ENCODE measurements around the gene OR6C2.

The OR6C2 gene

DNA sequence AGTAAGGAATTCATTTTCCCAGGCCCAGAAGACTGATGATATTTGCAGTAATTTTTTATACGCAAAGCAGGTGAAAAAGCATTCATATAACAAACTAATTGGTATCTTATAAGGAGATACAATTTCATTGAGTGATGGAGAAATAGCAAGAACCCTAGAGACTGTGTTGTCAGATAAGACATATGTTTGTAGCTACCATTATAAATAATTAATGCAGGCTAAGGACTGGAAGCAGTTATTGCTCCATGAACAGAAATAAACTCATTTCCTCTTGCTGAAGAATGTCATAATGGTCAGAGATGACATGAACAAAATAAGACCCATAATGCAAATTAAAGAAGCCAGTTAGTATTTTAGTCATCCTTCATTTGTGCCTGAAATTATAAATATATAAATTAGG is 1.5 kb downstream of the OR6C2 start:
- no peak for TF ChIP-seq SIN3A (IDR thresholded peaks at IDR 0.05; ENCODE audit: borderline replicate concordance, insufficient read depth, low read length)
- no peak for TF ChIP-seq FOXP2 (optimal IDR thresholded peaks at IDR 0.05; ENCODE audit: borderline replicate concordance, extremely low read depth, extremely low read length, insufficient read depth)
- no peak for TF ChIP-seq TAF1 (IDR thresholded peaks at IDR 0.05; ENCODE audit: borderline replicate concordance, insufficient read depth, low read length)
- TF ChIP-seq, protein P1, sequence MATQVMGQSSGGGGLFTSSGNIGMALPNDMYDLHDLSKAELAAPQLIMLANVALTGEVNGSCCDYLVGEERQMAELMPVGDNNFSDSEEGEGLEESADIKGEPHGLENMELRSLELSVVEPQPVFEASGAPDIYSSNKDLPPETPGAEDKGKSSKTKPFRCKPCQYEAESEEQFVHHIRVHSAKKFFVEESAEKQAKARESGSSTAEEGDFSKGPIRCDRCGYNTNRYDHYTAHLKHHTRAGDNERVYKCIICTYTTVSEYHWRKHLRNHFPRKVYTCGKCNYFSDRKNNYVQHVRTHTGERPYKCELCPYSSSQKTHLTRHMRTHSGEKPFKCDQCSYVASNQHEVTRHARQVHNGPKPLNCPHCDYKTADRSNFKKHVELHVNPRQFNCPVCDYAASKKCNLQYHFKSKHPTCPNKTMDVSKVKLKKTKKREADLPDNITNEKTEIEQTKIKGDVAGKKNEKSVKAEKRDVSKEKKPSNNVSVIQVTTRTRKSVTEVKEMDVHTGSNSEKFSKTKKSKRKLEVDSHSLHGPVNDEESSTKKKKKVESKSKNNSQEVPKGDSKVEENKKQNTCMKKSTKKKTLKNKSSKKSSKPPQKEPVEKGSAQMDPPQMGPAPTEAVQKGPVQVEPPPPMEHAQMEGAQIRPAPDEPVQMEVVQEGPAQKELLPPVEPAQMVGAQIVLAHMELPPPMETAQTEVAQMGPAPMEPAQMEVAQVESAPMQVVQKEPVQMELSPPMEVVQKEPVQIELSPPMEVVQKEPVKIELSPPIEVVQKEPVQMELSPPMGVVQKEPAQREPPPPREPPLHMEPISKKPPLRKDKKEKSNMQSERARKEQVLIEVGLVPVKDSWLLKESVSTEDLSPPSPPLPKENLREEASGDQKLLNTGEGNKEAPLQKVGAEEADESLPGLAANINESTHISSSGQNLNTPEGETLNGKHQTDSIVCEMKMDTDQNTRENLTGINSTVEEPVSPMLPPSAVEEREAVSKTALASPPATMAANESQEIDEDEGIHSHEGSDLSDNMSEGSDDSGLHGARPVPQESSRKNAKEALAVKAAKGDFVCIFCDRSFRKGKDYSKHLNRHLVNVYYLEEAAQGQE (IDR thresholded peaks at IDR 0.05; ENCODE audit: insufficient read depth in 1 of 2, low read depth in 2 of 2, low read length in 2 of 2): no peak
- no peak for TF ChIP-seq POLR2AphosphoS5 (IDR thresholded peaks at IDR 0.05; ENCODE audit: low read depth, low read length)

DNA sequence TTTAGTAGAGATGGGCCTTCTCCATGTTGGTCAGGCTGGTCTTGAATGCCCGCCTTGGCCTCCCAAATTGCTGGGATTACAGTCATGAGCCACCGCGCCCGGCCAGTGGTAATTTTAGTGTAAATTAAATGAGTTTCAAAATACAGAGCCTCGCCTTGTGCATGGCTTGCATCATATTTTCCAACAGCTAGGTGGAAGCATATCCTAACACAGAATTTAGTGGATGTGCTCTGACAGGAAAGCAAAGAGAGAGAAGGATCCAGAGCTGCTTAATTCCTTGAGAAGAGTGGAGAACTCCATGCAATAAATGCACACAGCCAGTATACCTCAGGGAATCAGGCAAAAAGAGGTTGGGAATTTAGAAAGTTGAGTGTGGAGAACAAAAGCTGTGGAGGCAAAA is 2.5 kb downstream of the OR6C2 start:
- no peak for TF ChIP-seq POLR2AphosphoS5 (IDR thresholded peaks at IDR 0.05; ENCODE audit: low read depth, low read length)
- TF ChIP-seq, protein P1 (IDR thresholded peaks at IDR 0.05; ENCODE audit: insufficient read depth in 1 of 2, low read depth in 2 of 2, low read length in 2 of 2): no peak
- no peak for TF ChIP-seq FOXP2 (optimal IDR thresholded peaks at IDR 0.05; ENCODE audit: borderline replicate concordance, extremely low read depth, extremely low read length, insufficient read depth)
- TF ChIP-seq SIN3A (IDR thresholded peaks at IDR 0.05; ENCODE audit: borderline replicate concordance, insufficient read depth, low read length): no peak
- no peak for TF ChIP-seq TAF1 (IDR thresholded peaks at IDR 0.05; ENCODE audit: borderline replicate concordance, insufficient read depth, low read length)

DNA sequence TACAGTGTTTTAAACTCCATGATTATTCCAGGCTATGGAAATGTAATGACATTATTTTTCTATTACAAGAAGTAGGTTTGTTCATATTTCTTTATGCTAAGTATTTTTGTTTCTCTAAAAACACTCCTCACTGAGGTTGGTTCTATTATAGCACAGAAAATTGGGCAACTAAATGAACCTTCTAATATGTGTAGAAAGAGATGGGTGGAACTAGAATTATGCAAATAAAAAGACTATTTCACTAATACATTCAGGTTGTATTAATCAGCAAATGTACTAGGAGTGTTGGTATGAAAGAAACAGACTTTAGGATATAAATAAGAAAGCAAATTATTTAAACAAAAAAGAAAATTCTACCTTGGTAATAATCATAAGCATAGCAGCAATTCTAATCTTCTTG is 4.9 kb downstream of the OR6C2 start:
- TF ChIP-seq TAF1 (IDR thresholded peaks at IDR 0.05; ENCODE audit: borderline replicate concordance, insufficient read depth, low read length) (no peak), POLR2AphosphoS5 (IDR thresholded peaks at IDR 0.05; ENCODE audit: low read depth, low read length) (no peak), SIN3A (IDR thresholded peaks at IDR 0.05; ENCODE audit: borderline replicate concordance, insufficient read depth, low read length) (no peak), FOXP2 (optimal IDR thresholded peaks at IDR 0.05; ENCODE audit: borderline replicate concordance, extremely low read depth, extremely low read length, insufficient read depth) (no peak)
- TF ChIP-seq, protein P1 (IDR thresholded peaks at IDR 0.05; ENCODE audit: insufficient read depth in 1 of 2, low read depth in 2 of 2, low read length in 2 of 2): no peak

DNA sequence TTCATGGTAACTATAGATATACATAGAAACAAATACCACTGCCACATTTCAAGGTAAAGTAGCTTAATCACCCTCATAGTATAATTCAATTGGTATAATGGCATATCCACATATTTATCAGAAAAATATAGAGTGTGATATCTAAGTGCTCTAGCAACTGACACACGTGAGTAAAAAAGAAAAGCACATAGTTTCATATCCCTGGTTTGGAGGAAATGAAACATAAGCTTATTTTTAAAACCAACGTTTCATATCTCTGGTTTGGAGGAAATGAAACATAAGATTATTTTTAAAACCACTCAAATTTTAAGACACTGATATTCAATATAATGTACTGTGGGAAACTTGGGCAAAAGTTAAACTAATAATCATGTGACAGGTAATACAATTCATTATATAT is 24.0 kb downstream of the OR6C2 start:
- TF ChIP-seq TAF1 (IDR thresholded peaks at IDR 0.05; ENCODE audit: borderline replicate concordance, insufficient read depth, low read length): no peak
- TF ChIP-seq FOXP2 (optimal IDR thresholded peaks at IDR 0.05; ENCODE audit: borderline replicate concordance, extremely low read depth, extremely low read length, insufficient read depth): no peak
- TF ChIP-seq SIN3A (IDR thresholded peaks at IDR 0.05; ENCODE audit: borderline replicate concordance, insufficient read depth, low read length): no peak
- TF ChIP-seq, protein P1 (IDR thresholded peaks at IDR 0.05; ENCODE audit: insufficient read depth in 1 of 2, low read depth in 2 of 2, low read length in 2 of 2): no peak
- no peak for TF ChIP-seq POLR2AphosphoS5 (IDR thresholded peaks at IDR 0.05; ENCODE audit: low read depth, low read length)

DNA sequence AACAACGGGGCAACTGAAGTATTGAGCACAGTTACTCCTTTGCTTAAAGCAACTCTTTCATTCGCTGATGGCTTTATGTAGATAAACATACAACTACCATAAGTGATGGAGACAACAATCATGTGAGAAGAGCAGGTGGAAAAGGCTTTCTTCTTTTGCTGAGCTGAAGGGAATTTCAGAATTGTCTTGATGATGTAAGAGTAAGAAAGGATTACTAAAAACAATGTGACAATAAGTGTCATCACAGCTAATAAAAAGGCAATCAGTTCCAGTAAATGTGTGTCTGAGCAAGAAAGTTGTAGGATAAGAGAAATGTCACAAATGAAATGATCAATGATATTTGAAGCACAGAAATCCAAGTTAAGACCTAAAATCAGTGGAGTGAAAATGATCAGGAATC is 25.4 kb downstream of the OR6C2 start:
- TF ChIP-seq SIN3A (IDR thresholded peaks at IDR 0.05; ENCODE audit: borderline replicate concordance, insufficient read depth, low read length): no peak
- no peak for TF ChIP-seq FOXP2 (optimal IDR thresholded peaks at IDR 0.05; ENCODE audit: borderline replicate concordance, extremely low read depth, extremely low read length, insufficient read depth)
- no peak for TF ChIP-seq POLR2AphosphoS5 (IDR thresholded peaks at IDR 0.05; ENCODE audit: low read depth, low read length)
- TF ChIP-seq, protein P1 (IDR thresholded peaks at IDR 0.05; ENCODE audit: insufficient read depth in 1 of 2, low read depth in 2 of 2, low read length in 2 of 2): no peak
- no peak for TF ChIP-seq TAF1 (IDR thresholded peaks at IDR 0.05; ENCODE audit: borderline replicate concordance, insufficient read depth, low read length)

All from PFSK-1 (cell line).